ENCODE measurements around the gene PPP1R10.

The PPP1R10 gene

GRCh38 chr6:30618270-30618797 is 1.3 kb upstream of the PPP1R10 start:
- H3K9me3 ChIP-seq (replicated peaks; ENCODE audit: insufficient read depth, low read length): no peaks in the 10 kb centered on the region
- peaks cover 10% of the 10 kb centered on the region for H3K36me3 ChIP-seq (replicated peaks; ENCODE audit: insufficient read depth, low read length)
- peak overlapping the region; percentile 96 for H3K27ac ChIP-seq (ENCODE audit: low read length)
- no peaks in the 10 kb centered on the region; the same call in 1 of the 2 replicates for H4K20me1 ChIP-seq (ENCODE audit: insufficient read depth, low read length)
- H3K9me2 ChIP-seq (replicated peaks; ENCODE audit: insufficient read depth, low read length): no peaks in the 10 kb centered on the region
- H3K27me3 ChIP-seq (replicated peaks; ENCODE audit: insufficient read depth, low read length): no peaks in the 10 kb centered on the region
- peak; percentile 46 for DNase-seq
- H3K4me1 ChIP-seq (ENCODE audit: low read length): peaks cover 8% of the 10 kb centered on the region; the same call in 1 of the 2 replicates
- H3K4me3 ChIP-seq (ENCODE audit: low read length): peak overlapping the region; percentile 80
- 0 out of 2 replicates have a peak overlapping the region, but pooled peaks have one; percentile 54 for H2AFZ ChIP-seq (ENCODE audit: low read length)
- peak overlapping the region; percentile 75 for H3K4me2 ChIP-seq (ENCODE audit: low read depth, low read length)
- peaks cover 34% of the 10 kb centered on the region for H3F3A ChIP-seq (ENCODE audit: insufficient read depth, low read length)
- H3K9ac ChIP-seq (ENCODE audit: low read length): peak overlapping the region; percentile 88
- TF ChIP-seq CTCF (IDR thresholded peaks at IDR 0.05; ENCODE audit: low read length) (no peak), EZH2phosphoT487 (IDR thresholded peaks at IDR 0.05; ENCODE audit: low read length) (no peak), EZH2 (optimal IDR thresholded peaks at IDR 0.05; ENCODE audit: low read depth, low read length) (no peak)
- H3K79me2 ChIP-seq (ENCODE audit: low read length): peaks cover 57% of the 10 kb centered on the region

- Histone ChIP-seq H3K36me3 (replicated peaks; ENCODE audit: insufficient read depth, low read length) (peaks cover 10% of the 10 kb centered on the region), H3K4me3 (ENCODE audit: low read length) (peak within 1 kb of the TSS; percentile 95), H3K4me1 (ENCODE audit: low read length) (peaks cover 8% of the 10 kb centered on the region; the same call in 1 of the 2 replicates), H4K20me1 (ENCODE audit: insufficient read depth, low read length) (no peaks in the 10 kb centered on the region; the same call in 1 of the 2 replicates), H3F3A (ENCODE audit: insufficient read depth, low read length) (peaks cover 34% of the 10 kb centered on the region), H3K79me2 (ENCODE audit: low read length) (peaks cover 63% of the 10 kb centered on the region), H3K9ac (ENCODE audit: low read length) (peak within 1 kb of the TSS; percentile 100), H3K9me2 (replicated peaks; ENCODE audit: insufficient read depth, low read length) (no peaks in the 10 kb centered on the region), H3K4me2 (ENCODE audit: low read depth, low read length) (peak within 1 kb of the TSS; percentile 75), H3K27me3 (replicated peaks; ENCODE audit: insufficient read depth, low read length) (no peaks in the 10 kb centered on the region), H3K9me3 (replicated peaks; ENCODE audit: insufficient read depth, low read length) (no peaks in the 10 kb centered on the region), H3K27ac (ENCODE audit: low read length) (peak within 1 kb of the TSS; percentile 96), H2AFZ (ENCODE audit: low read length) (peak within 1 kb of the TSS; percentile 54)
- DNase-seq: peak; percentile 97
- TF ChIP-seq EZH2 (optimal IDR thresholded peaks at IDR 0.05; ENCODE audit: low read depth, low read length): no peak
- TF ChIP-seq EZH2phosphoT487 (IDR thresholded peaks at IDR 0.05; ENCODE audit: low read length): no peak
- no peak for TF ChIP-seq CTCF (IDR thresholded peaks at IDR 0.05; ENCODE audit: low read length)
These were observed 674 bp upstream of the PPP1R10 start, which contains the start of gene MRPS18B for GRCh38 chr6:30617565-30618269. Gene MRPS18B, plus strand, starts transcription at chr6:30617840. Its CDS starts 26 bp downstream, at chr6:30617866.

GRCh38 chr6:30615958-30616810 is 859 bp downstream of the PPP1R10 start:
- Histone ChIP-seq H3K36me3 (replicated peaks; ENCODE audit: insufficient read depth, low read length) (peaks cover 10% of the 10 kb centered on the region; the same call in 1 of the 2 replicates), H3K9me2 (replicated peaks; ENCODE audit: insufficient read depth, low read length) (no peaks in the 10 kb centered on the region), H3K27ac (ENCODE audit: low read length) (peak overlapping the region; percentile 96), H2AFZ (ENCODE audit: low read length) (no peak overlapping the region), H3K27me3 (replicated peaks; ENCODE audit: insufficient read depth, low read length) (no peaks in the 10 kb centered on the region), H3K4me3 (ENCODE audit: low read length) (peak overlapping the region; percentile 95), H3F3A (ENCODE audit: insufficient read depth, low read length) (peaks cover 37% of the 10 kb centered on the region), H3K79me2 (ENCODE audit: low read length) (peaks cover 78% of the 10 kb centered on the region), H3K4me2 (ENCODE audit: low read depth, low read length) (peak overlapping the region; percentile 74), H3K4me1 (ENCODE audit: low read length) (peaks cover 8% of the 10 kb centered on the region; the same call in 1 of the 2 replicates), H3K9ac (ENCODE audit: low read length) (peak overlapping the region; percentile 100), H3K9me3 (replicated peaks; ENCODE audit: insufficient read depth, low read length) (no peaks in the 10 kb centered on the region), H4K20me1 (ENCODE audit: insufficient read depth, low read length) (no peaks in the 10 kb centered on the region; the same call in 1 of the 2 replicates)
- TF ChIP-seq EZH2 (optimal IDR thresholded peaks at IDR 0.05; ENCODE audit: low read depth, low read length) (no peak), EZH2phosphoT487 (IDR thresholded peaks at IDR 0.05; ENCODE audit: low read length) (no peak), CTCF (IDR thresholded peaks at IDR 0.05; ENCODE audit: low read length) (no peak)
- peak; percentile 65 for DNase-seq
